ENCODE data around the gene MRPL1.
"Not testable (repeated sequence)": the region's sequence is repeated elsewhere in the genome, so short reads cannot be mapped to it uniquely, and the experiment has no call there.

The MRPL1 gene

DNA sequence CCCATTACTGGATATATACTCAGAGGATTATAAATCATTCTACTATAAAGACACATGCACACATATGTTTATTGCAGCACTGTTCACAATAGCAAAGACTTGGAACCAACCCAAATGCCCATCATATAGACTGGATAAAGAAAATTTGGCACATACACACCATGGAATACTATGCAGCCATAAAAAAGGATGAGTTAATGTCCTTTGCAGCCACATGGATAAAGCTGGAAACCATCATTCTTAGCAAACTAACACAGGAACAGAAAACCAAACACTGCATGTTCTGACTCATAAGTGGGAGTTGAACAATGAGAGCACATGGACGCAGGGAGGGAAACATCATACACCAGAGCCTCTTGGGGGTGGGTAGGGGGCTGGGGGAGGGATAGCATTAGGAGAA lies 111.0 kb downstream of the MRPL1 start:
- not testable (repeated sequence) for H3K27me3 ChIP-seq (ENCODE audit: control insufficient read depth, insufficient read depth, low read length); H3K9ac ChIP-seq (ENCODE audit: low read length); H3K27ac ChIP-seq (ENCODE audit: low read depth, low read length); H3K4me1 ChIP-seq (ENCODE audit: control insufficient read depth, insufficient read depth, low read length); H3K36me3 ChIP-seq (ENCODE audit: control insufficient read depth, insufficient read depth, low read length); H3K4me3 ChIP-seq (ENCODE audit: low read length)

DNA sequence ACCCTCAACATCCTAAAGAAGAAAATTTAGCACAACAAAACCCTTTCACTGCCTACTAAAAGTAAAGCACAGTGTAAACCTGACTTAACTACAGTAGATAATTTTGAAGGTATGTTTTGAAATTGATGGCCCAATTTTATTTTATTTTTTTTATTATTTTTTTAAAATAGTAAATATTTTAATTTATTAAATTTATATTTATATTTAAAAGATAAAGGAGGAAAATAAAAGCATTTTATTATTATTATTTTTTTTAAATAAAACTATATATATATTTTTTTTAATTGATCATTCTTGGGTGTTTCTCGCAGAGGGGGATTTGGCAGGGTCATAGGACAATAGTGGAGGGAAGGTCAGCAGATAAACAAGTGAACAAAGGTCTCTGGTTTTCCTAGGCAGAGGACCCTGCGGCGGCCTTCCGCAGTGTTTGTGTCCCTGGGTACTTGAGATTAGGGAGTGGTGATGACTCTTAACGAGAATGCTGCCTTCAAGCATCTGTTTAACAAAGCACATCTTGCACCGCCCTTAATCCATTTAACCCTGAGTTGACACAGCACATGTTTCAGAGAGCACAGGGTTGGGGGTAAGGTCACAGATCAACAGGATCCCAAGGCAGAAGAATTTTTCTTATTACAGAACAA lies 120.4 kb downstream of the MRPL1 start:
- not testable (repeated sequence) for H3K27me3 ChIP-seq (ENCODE audit: control insufficient read depth, insufficient read depth, low read length); H3K4me1 ChIP-seq (ENCODE audit: control insufficient read depth, insufficient read depth, low read length); H3K27ac ChIP-seq (ENCODE audit: low read depth, low read length); H3K4me3 ChIP-seq (ENCODE audit: low read length); H3K9ac ChIP-seq (ENCODE audit: low read length); H3K36me3 ChIP-seq (ENCODE audit: control insufficient read depth, insufficient read depth, low read length)

DNA sequence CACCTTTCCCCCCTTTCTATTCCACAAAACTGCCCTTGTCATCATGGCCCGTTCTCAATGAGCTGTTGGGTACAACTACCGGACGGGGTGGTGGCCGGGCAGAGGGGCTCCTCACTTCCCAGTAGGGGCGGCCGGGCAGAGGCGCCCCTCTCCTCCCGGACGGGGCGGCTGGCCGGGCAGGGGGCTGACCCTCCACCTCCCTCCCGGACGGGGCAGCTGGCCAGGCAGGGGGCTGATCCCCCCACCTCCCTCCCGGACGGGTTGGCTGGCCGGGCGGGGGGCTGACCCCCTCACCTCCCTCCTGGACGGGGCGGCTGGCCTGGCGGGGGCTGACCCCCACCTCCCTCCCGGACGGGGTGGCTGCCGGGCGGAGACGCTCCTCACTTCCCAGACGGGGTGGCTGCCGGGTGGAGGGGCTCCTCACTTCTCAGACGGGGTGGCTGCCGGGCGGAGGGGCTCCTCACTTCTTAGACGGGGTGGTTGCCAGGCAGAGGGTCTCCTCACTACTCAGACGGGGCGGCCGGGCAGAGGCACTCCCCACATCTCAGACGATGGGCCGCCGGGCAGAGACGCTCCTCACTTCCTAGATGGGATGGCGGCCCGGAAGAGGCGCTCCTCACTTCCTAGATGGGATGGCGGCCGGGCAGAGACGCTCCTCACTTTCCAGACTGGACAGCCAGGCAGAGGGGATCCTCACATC lies 121.1 kb downstream of the MRPL1 start:
- not testable (repeated sequence) for H3K9ac ChIP-seq (ENCODE audit: low read length); H3K4me3 ChIP-seq (ENCODE audit: low read length); H3K4me1 ChIP-seq (ENCODE audit: control insufficient read depth, insufficient read depth, low read length); H3K27ac ChIP-seq (ENCODE audit: low read depth, low read length); H3K27me3 ChIP-seq (ENCODE audit: control insufficient read depth, insufficient read depth, low read length); H3K36me3 ChIP-seq (ENCODE audit: control insufficient read depth, insufficient read depth, low read length)

DNA sequence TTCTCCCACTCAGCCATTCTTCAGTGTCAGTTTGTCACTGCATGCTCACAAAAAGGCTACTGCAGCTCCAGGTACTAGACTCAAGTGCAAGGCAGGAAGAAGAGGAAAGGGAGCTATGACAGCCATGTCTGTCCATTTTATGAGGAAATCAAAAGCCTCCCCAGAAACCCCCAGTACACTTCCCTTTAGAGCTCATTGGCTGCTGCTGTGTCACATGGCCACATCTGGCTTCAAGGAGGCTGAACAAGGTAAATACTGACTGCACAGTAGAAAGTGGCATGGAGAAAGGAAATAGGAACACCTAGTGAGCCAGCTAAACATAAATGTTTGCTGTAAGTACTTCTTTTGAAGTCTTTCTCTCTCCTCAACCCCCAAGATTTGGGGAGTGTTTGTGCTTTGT lies 127.3 kb downstream of the MRPL1 start:
- no peaks in the 10 kb centered on the region for H3K36me3 ChIP-seq (ENCODE audit: control insufficient read depth, insufficient read depth, low read length)
- H3K4me1 ChIP-seq (ENCODE audit: control insufficient read depth, insufficient read depth, low read length), result peaks cover 6% of the 10 kb centered on the region
- no peak overlapping the region for H3K4me3 ChIP-seq (ENCODE audit: low read length)
- no peaks in the 10 kb centered on the region for H3K27me3 ChIP-seq (ENCODE audit: control insufficient read depth, insufficient read depth, low read length)
- H3K27ac ChIP-seq (ENCODE audit: low read depth, low read length), result no peak overlapping the region
- H3K9ac ChIP-seq (ENCODE audit: low read length), result no peak overlapping the region

DNA sequence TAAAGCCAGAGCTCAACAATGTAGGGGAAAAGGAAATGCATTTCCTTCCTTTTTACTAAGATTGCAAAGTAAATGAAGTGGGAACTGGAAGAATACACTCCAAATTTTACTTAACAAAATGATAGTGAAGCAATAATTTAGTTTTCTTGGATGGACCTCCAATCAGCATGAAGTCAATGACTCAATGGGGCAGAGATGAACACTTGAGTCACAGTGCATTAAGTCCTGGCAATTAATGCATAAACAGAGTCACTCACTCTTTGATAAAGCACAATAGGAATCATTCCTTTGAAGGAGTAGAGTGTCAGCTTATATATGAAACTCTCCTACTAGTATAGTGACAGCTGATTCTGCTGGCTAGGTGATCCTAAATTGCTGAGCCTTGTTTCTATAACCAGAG lies 127.8 kb downstream of the MRPL1 start:
- Histone ChIP-seq H3K27me3 (ENCODE audit: control insufficient read depth, insufficient read depth, low read length) (no peaks in the 10 kb centered on the region), H3K4me3 (ENCODE audit: low read length) (no peak overlapping the region), H3K4me1 (ENCODE audit: control insufficient read depth, insufficient read depth, low read length) (peaks cover 6% of the 10 kb centered on the region), H3K27ac (ENCODE audit: low read depth, low read length) (no peak overlapping the region), H3K36me3 (ENCODE audit: control insufficient read depth, insufficient read depth, low read length) (no peaks in the 10 kb centered on the region), H3K9ac (ENCODE audit: low read length) (no peak overlapping the region)

DNA sequence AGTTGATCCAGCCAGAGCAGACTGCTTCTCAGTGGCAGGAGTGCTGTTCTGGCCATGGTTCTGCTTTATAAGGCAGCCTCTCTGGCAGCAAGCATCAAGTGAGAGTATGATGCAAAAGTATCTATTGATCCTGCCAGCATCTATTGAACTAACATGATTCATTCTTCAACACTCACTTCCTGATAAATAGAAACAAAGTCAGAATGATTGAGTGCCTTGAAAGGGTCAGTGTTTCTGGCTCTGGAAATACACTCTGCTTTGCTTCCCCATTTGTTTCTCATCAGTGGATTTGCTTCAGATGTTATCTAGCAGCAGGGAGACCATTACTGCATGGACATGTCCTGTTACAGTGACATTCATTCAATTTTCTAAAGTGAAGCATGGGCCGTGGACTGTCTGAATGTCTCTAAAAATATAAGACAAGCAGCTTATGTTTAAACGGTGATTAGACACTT lies 128.3 kb downstream of the MRPL1 start:
- no peak overlapping the region for H3K9ac ChIP-seq (ENCODE audit: low read length)

DNA sequence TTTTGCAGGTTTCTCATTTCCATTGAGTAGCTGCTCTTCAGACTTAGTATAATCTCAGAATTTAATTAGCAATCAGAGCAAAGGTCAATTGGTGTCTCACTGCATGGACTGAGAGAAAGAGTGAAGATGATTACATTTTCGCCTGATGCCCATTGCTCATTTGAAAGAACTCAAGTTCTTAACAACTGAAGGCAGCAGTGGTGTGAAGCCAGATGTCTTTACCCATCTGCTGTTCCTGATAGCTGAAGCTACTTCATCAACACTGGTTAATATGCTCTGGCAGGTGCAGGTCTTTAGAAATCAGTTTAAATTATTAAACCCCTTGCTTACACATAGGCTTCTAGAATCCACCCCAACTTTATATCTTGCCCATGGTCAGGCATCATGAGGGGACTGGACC lies 130.0 kb downstream of the MRPL1 start:
- Histone ChIP-seq H3K27me3 (ENCODE audit: control insufficient read depth, insufficient read depth, low read length) (no peaks in the 10 kb centered on the region), H3K4me3 (ENCODE audit: low read length) (no peak overlapping the region), H3K4me1 (ENCODE audit: control insufficient read depth, insufficient read depth, low read length) (peaks cover 6% of the 10 kb centered on the region), H3K36me3 (ENCODE audit: control insufficient read depth, insufficient read depth, low read length) (no peaks in the 10 kb centered on the region), H3K9ac (ENCODE audit: low read length) (no peak overlapping the region), H3K27ac (ENCODE audit: low read depth, low read length) (no peak overlapping the region)

More for the DNA sequence above, 128.3 kb downstream of the MRPL1 start:
- H3K36me3 ChIP-seq (ENCODE audit: control insufficient read depth, insufficient read depth, low read length), result no peaks in the 10 kb centered on the region
- no peak overlapping the region for H3K27ac ChIP-seq (ENCODE audit: low read depth, low read length)
- peaks cover 6% of the 10 kb centered on the region for H3K4me1 ChIP-seq (ENCODE audit: control insufficient read depth, insufficient read depth, low read length)
- H3K27me3 ChIP-seq (ENCODE audit: control insufficient read depth, insufficient read depth, low read length), result no peaks in the 10 kb centered on the region
- no peak overlapping the region for H3K4me3 ChIP-seq (ENCODE audit: low read length)

DNA sequence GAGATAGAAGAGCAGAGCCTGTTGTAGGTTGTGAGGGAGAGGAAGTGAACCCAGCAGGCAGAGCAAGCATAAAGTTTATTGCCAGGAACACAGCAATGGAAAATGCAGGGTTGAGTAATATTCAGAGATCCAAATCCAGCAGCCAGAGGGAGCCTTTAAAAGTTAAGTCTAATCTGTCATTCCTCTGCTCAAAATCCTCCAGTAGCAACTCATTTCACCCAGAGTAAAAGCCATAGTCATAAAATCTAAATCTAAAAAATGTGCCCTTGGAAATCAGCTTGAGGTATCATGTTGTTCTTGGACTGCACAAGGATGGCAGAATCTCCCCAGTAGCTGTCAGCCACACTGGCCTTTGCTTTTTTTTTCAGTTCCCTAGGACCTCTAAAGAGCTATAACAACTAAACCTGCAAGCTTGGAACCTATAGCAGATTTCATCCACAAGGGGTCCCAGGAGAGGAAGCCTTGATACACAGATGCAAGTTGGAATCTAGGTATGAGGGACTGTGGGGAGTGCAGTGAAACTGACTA lies 131.6 kb downstream of the MRPL1 start:
- no peaks in the 10 kb centered on the region for H3K27me3 ChIP-seq (ENCODE audit: control insufficient read depth, insufficient read depth, low read length)
- H3K9ac ChIP-seq (ENCODE audit: low read length), result no peak overlapping the region
- H3K36me3 ChIP-seq (ENCODE audit: control insufficient read depth, insufficient read depth, low read length), result no peaks in the 10 kb centered on the region
- peaks cover 6% of the 10 kb centered on the region for H3K4me1 ChIP-seq (ENCODE audit: control insufficient read depth, insufficient read depth, low read length)
- no peak overlapping the region for H3K4me3 ChIP-seq (ENCODE audit: low read length)
- no peak overlapping the region for H3K27ac ChIP-seq (ENCODE audit: low read depth, low read length)

DNA sequence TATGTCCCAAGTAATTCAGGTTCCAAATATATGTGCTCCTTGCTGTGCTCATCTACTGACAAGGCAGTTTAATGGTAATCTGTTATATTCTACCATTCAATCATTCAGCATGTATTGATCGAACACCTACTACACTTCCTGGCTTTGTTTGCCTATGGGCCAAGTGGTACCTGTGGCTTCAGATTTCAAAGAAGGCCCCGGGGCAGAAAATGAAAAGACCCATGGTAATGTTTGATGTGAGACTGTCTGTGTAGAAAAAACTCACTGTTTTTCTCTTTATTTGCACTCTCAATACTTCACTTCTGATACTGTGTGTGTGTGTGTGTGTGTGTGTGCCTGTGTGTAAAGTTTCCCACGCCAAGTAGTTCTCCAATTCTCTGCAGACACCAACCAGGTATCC lies 133.4 kb downstream of the MRPL1 start:
- Histone ChIP-seq H3K27me3 (ENCODE audit: control insufficient read depth, insufficient read depth, low read length) (no peaks in the 10 kb centered on the region), H3K9ac (ENCODE audit: low read length) (no peak overlapping the region), H3K4me3 (ENCODE audit: low read length) (no peak overlapping the region), H3K36me3 (ENCODE audit: control insufficient read depth, insufficient read depth, low read length) (no peaks in the 10 kb centered on the region), H3K27ac (ENCODE audit: low read depth, low read length) (no peak overlapping the region), H3K4me1 (ENCODE audit: control insufficient read depth, insufficient read depth, low read length) (peaks cover 6% of the 10 kb centered on the region)

DNA sequence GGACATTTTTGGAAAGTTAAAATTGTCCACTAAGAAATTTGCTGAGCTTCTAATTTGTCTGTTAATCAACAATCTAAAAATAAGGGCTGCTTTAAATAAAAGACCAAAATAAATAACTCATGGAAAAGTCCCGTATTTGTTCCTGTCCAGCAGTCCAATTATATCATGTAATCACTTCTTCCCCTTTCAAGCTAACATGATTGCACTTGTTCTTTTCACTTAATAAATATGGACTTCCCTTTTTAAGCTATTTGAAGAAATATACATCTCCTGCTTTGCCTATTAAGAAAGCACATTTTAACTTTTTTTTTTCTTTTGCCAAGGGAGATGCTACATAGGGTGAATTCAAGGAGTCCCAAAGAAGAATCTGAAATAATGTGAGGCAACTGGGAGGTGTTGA lies 138.9 kb downstream of the MRPL1 start:
- no peak overlapping the region for H3K27ac ChIP-seq (ENCODE audit: low read depth, low read length)
- H3K36me3 ChIP-seq (ENCODE audit: control insufficient read depth, insufficient read depth, low read length), result no peaks in the 10 kb centered on the region
- no peak overlapping the region for H3K4me3 ChIP-seq (ENCODE audit: low read length)
- no peaks in the 10 kb centered on the region for H3K27me3 ChIP-seq (ENCODE audit: control insufficient read depth, insufficient read depth, low read length)
- no peaks in the 10 kb centered on the region for H3K4me1 ChIP-seq (ENCODE audit: control insufficient read depth, insufficient read depth, low read length)
- no peak overlapping the region for H3K9ac ChIP-seq (ENCODE audit: low read length)

DNA sequence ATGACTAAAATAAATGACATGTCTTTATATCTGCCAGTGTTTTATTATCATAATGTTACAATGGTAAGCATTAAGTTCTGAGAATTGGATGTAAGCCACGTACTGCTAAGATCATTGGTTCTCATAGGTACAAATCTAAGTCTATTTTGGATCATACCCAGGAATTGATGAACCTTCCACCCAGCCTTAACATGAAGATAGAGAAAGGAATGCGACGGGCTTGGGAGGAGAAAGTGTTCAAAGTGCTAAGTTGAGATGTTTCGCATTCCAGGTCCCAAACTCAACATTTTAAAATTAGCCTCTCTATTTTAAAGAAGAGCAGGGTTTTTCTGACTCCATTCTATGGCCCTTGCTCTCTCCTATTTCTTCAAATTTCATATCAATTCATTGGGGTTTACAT lies 139.6 kb downstream of the MRPL1 start:
- no peaks in the 10 kb centered on the region for H3K36me3 ChIP-seq (ENCODE audit: control insufficient read depth, insufficient read depth, low read length)
- H3K4me1 ChIP-seq (ENCODE audit: control insufficient read depth, insufficient read depth, low read length), result no peaks in the 10 kb centered on the region
- H3K27me3 ChIP-seq (ENCODE audit: control insufficient read depth, insufficient read depth, low read length), result no peaks in the 10 kb centered on the region
- no peak overlapping the region for H3K27ac ChIP-seq (ENCODE audit: low read depth, low read length)
- H3K4me3 ChIP-seq (ENCODE audit: low read length), result no peak overlapping the region
- no peak overlapping the region for H3K9ac ChIP-seq (ENCODE audit: low read length)
